GM10248 (cell line): ENCODE measurements around the gene NKX6-1.

Experiments used
- CTCF ChIA-PET: fragments of 300-600 bp; sonication (Branson Sonifier 250); formaldehyde crosslinking; extraction: SDS; loops from one replicate; lab custom pipeline; 2021; ENCODE audit warnings: antibody characterized with exemption; lab: Yijun Ruan, JAX
- POLR2A ChIA-PET: fragments of 350-650 bp; sonication (Branson Sonifier 250); formaldehyde crosslinking; extraction: SDS; loops from one replicate; lab custom pipeline; 2020; ENCODE audit warnings: antibody characterized with exemption; lab: Yijun Ruan, JAX
- DNase-seq: peaks from one replicate; pipeline ENCODE4 v3.0.0; 2012; ENCODE audit errors: extremely low spot score
- CTCF ChIP-seq: IDR thresholded peaks from 2 replicates; pipeline ENCODE4 v1.5.1; 2012; ENCODE audit warnings: mild to moderate bottlenecking, low read depth; ENCODE audit errors: extremely low read depth, missing control alignments, control extremely low read depth

NKX6-1 gene

GRCh38 chr4:84496706-84497503, 2.2 kb downstream of the NKX6-1 start:
- TF ChIP-seq CTCF: no peak
- ChIA-PET POLR2A (no interaction called here), CTCF (no interaction called here)
- no peak for DNase-seq

- ChIA-PET POLR2A (no interaction called here), CTCF (no interaction called here)
- TF ChIP-seq CTCF: no peak
- DNase-seq: no peak
Observed at GRCh38 chr4:84496331-84496705, 2.8 kb downstream of the NKX6-1 start.

GRCh38 chr4:84495794-84496261, 3.3 kb downstream of the NKX6-1 start:
- DNase-seq: no peak
- ChIA-PET POLR2A (no interaction called here), CTCF (no interaction called here)
- no peak for TF ChIP-seq CTCF

GRCh38 chr4:84495118-84495793, 3.8 kb downstream of the NKX6-1 start:
- DNase-seq: no peak
- POLR2A ChIA-PET: no interaction called here
- no peak for TF ChIP-seq CTCF
- CTCF ChIA-PET: no interaction called here

- TF ChIP-seq CTCF: no peak
- no peak for DNase-seq
- POLR2A ChIA-PET: no interaction called here
- CTCF ChIA-PET: no interaction called here
Observed at GRCh38 chr4:84494531-84494930, 4.6 kb downstream of the NKX6-1 start.

GRCh38 chr4:84494076-84494475, 5.0 kb downstream of the NKX6-1 start:
- no peak for TF ChIP-seq CTCF
- ChIA-PET CTCF (interaction anchor here (0.5 kb wide), 1 partner anchor 9 kb away, joined by 3 read pairs; no protein-coding TSS in a partner anchor), POLR2A (no interaction called here)
- DNase-seq: no peak
